AG04450 (cell line): ENCODE measurements around the gene DNMT3A. TPM values are rescaled to one million over a fixed set of nuclear protein-coding genes. Genes with fewer than 3 reads are reported as not detected.
A peak's percentile ranks its signal among the peaks of the same experiment; 100 is the strongest.

Experiments
- CTCF ChIA-PET: fragments of 300-600, 350-600 bp; formaldehyde crosslinking; extraction: SDS; loops from one replicate; lab custom pipeline; 2022; ENCODE audit warnings: antibody characterized with exemption, inconsistent platforms; lab: Charles Lee
- POLR2A ChIA-PET: fragments of 350-600 bp; formaldehyde crosslinking; extraction: SDS; loops from one replicate; lab custom pipeline; 2021; ENCODE audit warnings: antibody characterized with exemption, inconsistent platforms; lab: Yijun Ruan, JAX
- DNase-seq: peaks from one replicate; pipeline ENCODE4 v3.0.0-alpha.2; 2011; ENCODE audit warnings: low read depth, low spot score
- H3K27ac ChIP-seq: one replicate; pipeline ENCODE4 v1.5.1; 2012; ENCODE audit warnings: low read depth, low read length, control low read depth
- H3K27me3 ChIP-seq: one replicate; pipeline ENCODE4 v1.6.0; 2012; ENCODE audit warnings: low read length; ENCODE audit not compliant: control insufficient read depth, insufficient read depth
- H3K4me3 ChIP-seq: 2 replicates; pipeline ENCODE4 v1.5.1; 2011; ENCODE audit warnings: mild to moderate bottlenecking, low read depth, low read length, control low read depth
- H3K9me3 ChIP-seq: 2 replicates; pipeline ENCODE4 v1.5.1; 2012; ENCODE audit warnings: low read length; ENCODE audit not compliant: control insufficient read depth, insufficient read depth
- polyA plus RNA-seq: library from polyadenylated mRNA; depleted of rRNA; stranded (reverse); fragments of >200 nt; gene quantifications from 2 replicates; pipeline ENCODE4 v1.2.3, GENCODE V29; 2011
- TF ChIP-seq, protein P1 (sequence below): IDR thresholded peaks from 2 replicates; pipeline ENCODE4 v1.5.1; 2011; ENCODE audit warnings: low read depth, low read length, control low read depth, inconsistent platforms

Gene DNMT3A
- polyA plus RNA-seq, 1 experiment: 4.1 TPM

- Histone ChIP-seq H3K27ac (no peak overlapping the region), H3K27me3 (no peaks in the 10 kb centered on the region), H3K4me3 (peak overlapping the region; percentile 69), H3K9me3 (no peaks in the 10 kb centered on the region)
- DNase-seq: no peak
- POLR2A ChIA-PET: no interaction called here
- TF ChIP-seq, protein P1, sequence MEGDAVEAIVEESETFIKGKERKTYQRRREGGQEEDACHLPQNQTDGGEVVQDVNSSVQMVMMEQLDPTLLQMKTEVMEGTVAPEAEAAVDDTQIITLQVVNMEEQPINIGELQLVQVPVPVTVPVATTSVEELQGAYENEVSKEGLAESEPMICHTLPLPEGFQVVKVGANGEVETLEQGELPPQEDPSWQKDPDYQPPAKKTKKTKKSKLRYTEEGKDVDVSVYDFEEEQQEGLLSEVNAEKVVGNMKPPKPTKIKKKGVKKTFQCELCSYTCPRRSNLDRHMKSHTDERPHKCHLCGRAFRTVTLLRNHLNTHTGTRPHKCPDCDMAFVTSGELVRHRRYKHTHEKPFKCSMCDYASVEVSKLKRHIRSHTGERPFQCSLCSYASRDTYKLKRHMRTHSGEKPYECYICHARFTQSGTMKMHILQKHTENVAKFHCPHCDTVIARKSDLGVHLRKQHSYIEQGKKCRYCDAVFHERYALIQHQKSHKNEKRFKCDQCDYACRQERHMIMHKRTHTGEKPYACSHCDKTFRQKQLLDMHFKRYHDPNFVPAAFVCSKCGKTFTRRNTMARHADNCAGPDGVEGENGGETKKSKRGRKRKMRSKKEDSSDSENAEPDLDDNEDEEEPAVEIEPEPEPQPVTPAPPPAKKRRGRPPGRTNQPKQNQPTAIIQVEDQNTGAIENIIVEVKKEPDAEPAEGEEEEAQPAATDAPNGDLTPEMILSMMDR: no peak
- CTCF ChIA-PET: interaction anchor here (0.6 to 1.3 kb wide), 2 partner anchors 22 to 322 kb away, joined by 3 to 4 read pairs; no protein-coding TSS in a partner anchor
Observed at GRCh38 chr2:25339791-25340180, 1.9 kb downstream of the DNMT3A start.

- POLR2A ChIA-PET: no interaction called here
Observed at GRCh38 chr2:25339211-25339674, 2.5 kb downstream of the DNMT3A start.

DNA sequence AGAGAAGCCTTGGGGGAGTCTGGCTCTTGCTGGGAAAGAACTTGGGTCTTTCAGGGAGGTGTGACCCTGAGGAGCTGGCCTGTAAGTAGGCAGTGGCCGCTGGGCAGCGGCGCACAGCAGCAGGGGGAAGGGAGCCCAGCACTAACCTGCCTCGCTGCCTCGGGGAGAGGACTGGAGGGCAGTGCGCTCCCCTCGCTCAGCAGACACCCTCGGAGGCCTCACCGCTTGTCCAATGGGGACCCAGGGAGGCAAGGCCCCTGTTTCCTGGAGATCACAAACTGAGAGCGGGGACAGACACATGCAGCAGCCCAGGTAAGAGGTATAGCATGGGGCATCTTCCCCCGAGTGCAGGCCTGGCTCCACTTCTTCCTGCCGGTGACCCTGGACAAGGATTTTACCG, 3.3 kb downstream of the DNMT3A start:
- Histone ChIP-seq H3K27ac (no peak overlapping the region), H3K4me3 (no peak overlapping the region), H3K27me3 (no peaks in the 10 kb centered on the region), H3K9me3 (no peaks in the 10 kb centered on the region)
- DNase-seq: no peak
- ChIA-PET CTCF (interaction anchor here (1.8 kb wide), 1 partner anchor 24 kb away, joined by 11 read pairs; no protein-coding TSS in a partner anchor), POLR2A (no interaction called here)
- TF ChIP-seq, protein P1: no peak

More at GRCh38 chr2:25339211-25339674, 2.5 kb downstream of the DNMT3A start:
- TF ChIP-seq, protein P1: no peak
- Histone ChIP-seq H3K27ac (no peak overlapping the region), H3K9me3 (no peaks in the 10 kb centered on the region), H3K4me3 (peak overlapping the region; percentile 7; the same call in 1 of the 2 replicates), H3K27me3 (no peaks in the 10 kb centered on the region)
- CTCF ChIA-PET: interaction anchor here (1.8 kb wide), 1 partner anchor 23 kb away, joined by 11 read pairs; no protein-coding TSS in a partner anchor
- no peak for DNase-seq

DNA sequence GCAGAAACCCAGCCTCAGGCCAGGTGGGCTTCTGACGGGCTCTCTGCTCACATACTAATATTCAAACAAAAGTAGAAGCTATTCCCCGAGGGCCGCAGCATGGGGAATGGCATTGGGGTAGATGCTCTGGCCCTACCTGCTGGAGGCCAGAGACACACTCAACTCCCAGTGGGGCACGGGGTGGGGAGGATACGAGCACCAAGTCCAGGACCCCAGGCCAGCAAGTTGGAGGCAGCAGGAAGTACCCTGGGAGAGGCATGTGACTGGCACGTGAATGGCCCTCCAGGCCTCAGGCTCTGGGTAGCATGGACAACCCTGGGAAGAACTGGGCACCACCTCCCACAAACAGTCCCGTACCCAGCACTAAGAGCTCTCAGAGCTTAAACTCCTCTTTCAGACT, 3.8 kb downstream of the DNMT3A start:
- Histone ChIP-seq H3K9me3 (no peaks in the 10 kb centered on the region), H3K27ac (no peak overlapping the region), H3K4me3 (no peak overlapping the region), H3K27me3 (no peaks in the 10 kb centered on the region)
- TF ChIP-seq, protein P1: no peak
- DNase-seq: no peak
- ChIA-PET POLR2A (no interaction called here), CTCF (interaction anchor here (1.8 kb wide), 1 partner anchor 24 kb away, joined by 11 read pairs; no protein-coding TSS in a partner anchor)

GRCh38 chr2:25337276-25337675, 4.4 kb downstream of the DNMT3A start:
- H3K27me3 ChIP-seq: no peaks in the 10 kb centered on the region
- CTCF ChIA-PET: no interaction called here
- no peak for DNase-seq
- POLR2A ChIA-PET: interaction anchor here (0.9 kb wide), 1 partner anchor 22 kb away, joined by 6 read pairs; no protein-coding TSS in a partner anchor
- TF ChIP-seq, protein P1: no peak
- no peak overlapping the region for H3K4me3 ChIP-seq
- H3K9me3 ChIP-seq: no peaks in the 10 kb centered on the region
- no peak overlapping the region for H3K27ac ChIP-seq
